Trophoblast cell (in vitro differentiated cells and primary cell): Measurements from ENCODE around the gene PEX10.

Experiments used
- DNase-seq, 2 donors: peaks; one replicate each; pipeline ENCODE4 v3.0.0-alpha.2; 2016
- H2AFZ ChIP-seq: 2 replicates; pipeline ENCODE4 v1.6.1; 2013; ENCODE audit warnings: low read length, moderate library complexity, mild to moderate bottlenecking; ENCODE audit not compliant: insufficient read depth, poor library complexity
- H2AK5ac ChIP-seq: 2 replicates; pipeline ENCODE4 v1.6.1; 2013; ENCODE audit warnings: mild to moderate bottlenecking, low read length
- H2BK120ac ChIP-seq: 2 replicates; pipeline ENCODE4 v1.6.1; 2013; ENCODE audit warnings: low read length, mild to moderate bottlenecking, moderate library complexity; ENCODE audit not compliant: insufficient read depth, poor library complexity
- H2BK12ac ChIP-seq: 2 replicates; pipeline ENCODE4 v1.6.1; 2013; ENCODE audit warnings: mild to moderate bottlenecking, low read length, moderate library complexity
- H2BK5ac ChIP-seq: 2 replicates; pipeline ENCODE4 v1.6.1; 2013; ENCODE audit warnings: low read length, low read depth, moderate library complexity, mild to moderate bottlenecking; ENCODE audit not compliant: poor library complexity
- H3K14ac ChIP-seq: 2 replicates; pipeline ENCODE4 v1.6.1; 2013; ENCODE audit warnings: mild to moderate bottlenecking, low read length
- H3K18ac ChIP-seq: 2 replicates; pipeline ENCODE4 v1.6.1; 2013; ENCODE audit warnings: mild to moderate bottlenecking, low read length
- H3K23ac ChIP-seq: 2 replicates; pipeline ENCODE4 v1.6.1; 2013; ENCODE audit warnings: low read length
- H3K27ac ChIP-seq: 2 replicates; pipeline ENCODE4 v1.5.1; 2013; ENCODE audit warnings: low read depth, mild to moderate bottlenecking, inconsistent platforms, low read length, moderate library complexity
- H3K27me3 ChIP-seq: 2 replicates; pipeline ENCODE4 v1.6.1; 2013; ENCODE audit warnings: inconsistent platforms, mild to moderate bottlenecking, low read length, moderate library complexity; ENCODE audit not compliant: insufficient read depth
- H3K36me3 ChIP-seq, 2 experiments: 1 replicate in 1 of 2; 2 replicates in 1 of 2; pipeline ENCODE4 v1.6.1; 2013; ENCODE audit warnings: low read length in 2 of 2, mild to moderate bottlenecking in 2 of 2, moderate library complexity in 1 of 2; ENCODE audit not compliant: insufficient read depth in 2 of 2, control insufficient read depth in 1 of 2
- H3K4ac ChIP-seq: 2 replicates; pipeline ENCODE4 v1.6.1; 2013; ENCODE audit warnings: low read depth, mild to moderate bottlenecking, low read length, moderate library complexity
- H3K4me1 ChIP-seq, 2 experiments: 1 replicate in 1 of 2; 2 replicates in 1 of 2; pipeline ENCODE4 v1.6.1; 2013; ENCODE audit warnings: low read length in 2 of 2, mild to moderate bottlenecking in 2 of 2, moderate library complexity in 1 of 2; ENCODE audit not compliant: insufficient read depth in 2 of 2, control insufficient read depth in 1 of 2
- H3K4me2 ChIP-seq: 2 replicates; pipeline ENCODE4 v1.6.1; 2013; ENCODE audit warnings: inconsistent platforms, mild to moderate bottlenecking, low read length, moderate library complexity
- H3K4me3 ChIP-seq: 2 replicates; pipeline ENCODE4 v1.5.1; 2013; ENCODE audit warnings: mild to moderate bottlenecking, low read depth, low read length, inconsistent platforms
- H3K79me1 ChIP-seq: one replicate; pipeline ENCODE4 v1.6.1; 2013; ENCODE audit warnings: low read length
- H3K79me2 ChIP-seq: 2 replicates; pipeline ENCODE4 v1.6.1; 2013; ENCODE audit warnings: low read length, mild to moderate bottlenecking; ENCODE audit not compliant: control insufficient read depth, insufficient read depth, poor library complexity
- H3K9ac ChIP-seq: 2 replicates; pipeline ENCODE4 v1.6.1; 2013; ENCODE audit warnings: mild to moderate bottlenecking, low read length
- H3K9me3 ChIP-seq: 2 replicates; pipeline ENCODE4 v1.6.1; 2013; ENCODE audit warnings: low read depth, mild to moderate bottlenecking, control low read depth, inconsistent platforms, low read length; ENCODE audit not compliant: insufficient read depth
- H4K12ac ChIP-seq: 2 replicates; pipeline ENCODE4 v1.6.1; 2013; ENCODE audit warnings: low read depth, mild to moderate bottlenecking, low read length, moderate library complexity
- H4K8ac ChIP-seq: 2 replicates; pipeline ENCODE4 v1.6.1; 2013; ENCODE audit warnings: low read depth, mild to moderate bottlenecking, low read length, moderate library complexity
- H4K91ac ChIP-seq: one replicate; pipeline ENCODE4 v1.6.1; 2013; ENCODE audit warnings: low read depth, mild to moderate bottlenecking, low read length, moderate library complexity
- WGBS: extraction: QIAGEN DNeasy Blood & Tissue Kit; methylation state at CpG from one replicate; pipeline ENCODE4 v1.1.7; 2013; ENCODE audit warnings: missing lambda C conversion rate; ENCODE audit not compliant: insufficient read length, insufficient coverage; ENCODE audit errors: extremely low coverage; 5-methylcytosine and 5-hydroxymethylcytosine counted together

Gene PEX10

DNA sequence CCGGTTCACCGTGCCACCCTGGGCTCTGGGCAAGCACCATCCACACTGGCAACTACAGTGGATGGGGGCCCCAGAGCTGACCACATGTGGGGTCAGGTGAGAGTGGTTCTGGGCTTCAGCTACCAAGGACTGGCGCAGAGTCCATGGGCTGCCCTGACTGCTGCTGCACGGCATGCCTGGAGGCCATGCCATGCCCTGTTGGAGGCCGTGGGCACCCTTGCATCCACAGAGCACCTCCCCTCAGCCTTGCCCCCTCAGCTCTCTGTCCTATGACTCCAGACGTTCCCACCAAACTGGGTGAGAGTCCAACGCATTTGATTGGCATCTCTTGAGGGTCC lies 36.5 kb downstream of the PEX10 start:
- no peak overlapping the region for H3K23ac ChIP-seq
- H2BK12ac ChIP-seq: no peak overlapping the region
- H3K79me1 ChIP-seq: no peaks in the 10 kb centered on the region
- no CpG with 5 or more reads among the region's 7 CpGs for WGBS
- H2BK120ac ChIP-seq: no peak overlapping the region
- H4K91ac ChIP-seq: no peak overlapping the region
- H3K9me3 ChIP-seq: no peaks in the 10 kb centered on the region
- no peaks in the 10 kb centered on the region for H3K36me3 ChIP-seq
- no peak overlapping the region for H2AK5ac ChIP-seq
- no peak for DNase-seq
- H2BK5ac ChIP-seq: no peak overlapping the region
- H3K4me3 ChIP-seq: no peak overlapping the region
- no peaks in the 10 kb centered on the region for H3K79me2 ChIP-seq
- no peak overlapping the region for H2AFZ ChIP-seq
- no peak overlapping the region for H3K4ac ChIP-seq
- H3K27ac ChIP-seq: no peak overlapping the region
- H3K4me1 ChIP-seq: peaks cover 7 to 8% of the 10 kb centered on the region in 2 experiments
- no peak overlapping the region for H3K18ac ChIP-seq
- H4K12ac ChIP-seq: no peak overlapping the region
- no peaks in the 10 kb centered on the region for H3K27me3 ChIP-seq
- no peak overlapping the region for H3K14ac ChIP-seq
- H3K4me2 ChIP-seq: no peak overlapping the region
- H4K8ac ChIP-seq: no peak overlapping the region
- H3K9ac ChIP-seq: no peak overlapping the region

DNA sequence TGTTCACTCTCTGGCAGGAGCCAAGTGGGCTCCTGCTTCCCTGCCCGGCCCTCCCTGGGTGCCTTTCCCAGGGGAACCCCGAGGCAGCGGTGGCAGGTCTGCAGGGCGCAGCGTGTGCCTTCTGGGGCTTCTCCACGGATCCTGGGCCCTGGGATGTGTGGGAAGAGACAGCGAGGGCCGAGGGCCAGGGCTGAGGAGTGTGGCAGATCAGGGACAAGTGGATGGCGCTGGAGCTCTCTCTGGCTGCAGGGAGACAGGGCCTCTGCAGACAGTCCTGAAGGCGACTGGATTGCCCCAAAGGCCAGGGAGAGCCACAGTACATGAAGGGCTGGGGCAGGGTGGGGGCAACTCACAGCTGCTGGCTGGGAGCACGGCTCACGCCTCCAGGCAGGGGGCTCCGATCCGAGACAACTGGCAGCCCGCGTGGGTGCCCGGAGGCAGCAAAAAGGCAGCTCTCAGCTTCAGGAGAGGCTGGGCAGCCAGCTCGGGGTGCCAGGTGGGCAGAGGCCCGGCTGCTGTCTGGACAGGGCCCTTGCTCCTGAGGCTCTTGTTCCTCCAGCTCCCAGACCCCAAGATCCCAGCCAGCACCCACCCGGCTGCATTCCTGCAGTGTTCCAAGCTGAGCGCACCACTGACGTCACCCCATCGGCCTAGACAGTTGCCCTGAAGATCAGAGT lies 37.0 kb downstream of the PEX10 start:
- Histone ChIP-seq H3K27me3 (no peaks in the 10 kb centered on the region), H3K18ac (no peak overlapping the region), H3K79me1 (no peaks in the 10 kb centered on the region), H3K14ac (no peak overlapping the region), H3K79me2 (no peaks in the 10 kb centered on the region), H3K4me3 (no peak overlapping the region), H4K91ac (no peak overlapping the region), H2BK120ac (no peak overlapping the region), H3K36me3 (no peaks in the 10 kb centered on the region), H4K8ac (no peak overlapping the region), H3K4me1 (peaks cover 7 to 8% of the 10 kb centered on the region in 2 experiments), H4K12ac (no peak overlapping the region), H3K9ac (no peak overlapping the region), H3K27ac (no peak overlapping the region), H2AFZ (no peak overlapping the region), H3K4me2 (no peak overlapping the region), H2BK5ac (no peak overlapping the region), H3K4ac (no peak overlapping the region), H2AK5ac (no peak overlapping the region), H3K9me3 (no peaks in the 10 kb centered on the region), H3K23ac (no peak overlapping the region), H2BK12ac (no peak overlapping the region)
- DNase-seq: peak in 1 of 2 donors; percentile 51
- no CpG with 5 or more reads among the region's 23 CpGs for WGBS

DNA sequence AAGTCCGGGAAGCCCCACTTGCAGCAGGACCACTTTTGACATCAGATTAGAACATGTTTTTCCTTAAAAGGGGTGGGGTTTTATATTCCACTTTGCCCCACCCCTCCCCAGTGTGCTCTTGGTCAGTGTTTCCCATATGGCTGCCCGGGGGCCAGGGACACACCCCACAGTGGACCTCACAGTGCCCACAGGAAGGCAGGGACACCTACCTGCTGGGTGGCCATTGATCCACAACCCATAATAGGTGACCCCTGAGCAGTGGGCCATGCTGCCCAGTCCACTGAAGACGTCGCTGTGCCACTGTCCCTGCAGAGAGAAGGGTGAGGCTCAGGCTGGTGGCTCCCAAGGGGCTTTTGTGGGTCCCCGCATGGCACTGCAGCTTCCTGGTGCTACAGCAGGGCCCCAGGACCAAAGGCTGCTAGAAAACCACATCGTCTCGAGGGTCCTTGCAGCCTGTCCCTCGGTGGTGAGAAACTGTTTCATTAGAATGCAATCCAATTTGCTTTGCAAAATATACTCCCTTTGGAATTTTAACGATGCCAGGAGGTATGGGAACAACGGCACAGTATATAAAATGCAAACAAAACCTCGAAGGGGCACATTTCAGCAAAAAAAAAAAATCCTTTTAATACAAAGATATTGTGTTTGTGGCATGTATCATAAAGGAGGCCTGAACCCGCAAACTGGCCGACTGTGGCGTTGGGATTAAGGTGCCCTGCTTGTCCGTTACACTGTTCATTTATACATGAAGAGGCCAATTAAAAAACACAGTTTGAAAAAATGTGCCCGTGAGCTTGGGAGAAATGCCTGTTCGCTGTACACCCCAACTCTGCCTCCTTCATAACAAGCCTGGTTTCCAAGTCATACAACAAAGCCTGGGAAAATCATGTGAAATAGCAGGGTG lies 37.9 kb downstream of the PEX10 start:
- Histone ChIP-seq H3K27me3 (no peaks in the 10 kb centered on the region), H3K27ac (no peak overlapping the region), H3K79me1 (no peaks in the 10 kb centered on the region), H3K79me2 (no peaks in the 10 kb centered on the region), H3K9me3 (no peaks in the 10 kb centered on the region), H4K8ac (no peak overlapping the region), H2BK5ac (no peak overlapping the region), H3K18ac (no peak overlapping the region), H3K36me3 (no peaks in the 10 kb centered on the region), H4K91ac (no peak overlapping the region), H3K4ac (no peak overlapping the region), H2AK5ac (no peak overlapping the region), H4K12ac (no peak overlapping the region), H3K4me1 (peaks cover 7 to 8% of the 10 kb centered on the region in 2 experiments), H3K9ac (no peak overlapping the region), H3K14ac (no peak overlapping the region), H3K4me3 (no peak overlapping the region), H3K23ac (no peak overlapping the region), H2BK12ac (no peak overlapping the region), H2BK120ac (no peak overlapping the region), H3K4me2 (no peak overlapping the region), H2AFZ (no peak overlapping the region)
- DNase-seq: peak in 1 of 2 donors; percentile 7
- WGBS: no CpG with 5 or more reads among the region's 17 CpGs

DNA sequence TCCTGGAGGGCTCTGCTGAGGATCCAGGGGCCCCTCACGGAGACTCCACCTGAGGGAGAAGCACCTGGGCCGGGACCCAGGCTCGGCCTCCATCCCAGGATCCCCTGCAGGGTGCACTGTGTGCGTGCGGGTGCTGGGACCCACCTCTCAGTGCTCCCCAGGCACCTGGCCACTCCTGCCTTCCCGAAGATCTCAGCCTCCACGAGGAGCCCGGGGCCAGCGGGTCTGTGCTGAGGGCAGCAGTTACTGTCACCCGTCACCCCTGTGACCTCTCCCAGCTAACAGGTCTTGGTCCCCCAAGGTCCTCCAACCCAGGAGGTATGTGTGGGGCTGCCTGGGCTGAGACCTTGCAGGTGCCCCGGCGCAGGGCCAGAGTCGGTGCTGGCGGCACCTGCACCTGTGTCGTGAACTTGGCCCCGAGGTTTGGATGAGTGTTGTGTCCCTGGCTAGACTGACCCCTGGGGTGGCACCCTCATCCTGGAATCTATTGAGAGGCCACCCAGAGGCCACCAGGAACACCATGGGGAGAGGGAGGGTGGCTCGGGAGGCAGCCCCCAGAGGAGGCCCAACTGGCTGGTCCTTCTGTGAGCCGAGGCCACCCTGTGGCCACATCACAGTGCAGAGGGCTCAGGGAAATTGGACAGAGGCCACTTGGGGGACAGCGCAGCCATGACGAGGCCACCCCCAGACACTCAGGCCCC lies 38.7 kb downstream of the PEX10 start:
- H3K4me1 ChIP-seq: peaks cover 7 to 8% of the 10 kb centered on the region in 2 experiments
- H2BK12ac ChIP-seq: no peak overlapping the region
- no peak overlapping the region for H3K23ac ChIP-seq
- H3K4me2 ChIP-seq: no peak overlapping the region
- H3K79me2 ChIP-seq: no peaks in the 10 kb centered on the region
- no peaks in the 10 kb centered on the region for H3K79me1 ChIP-seq
- H3K36me3 ChIP-seq: no peaks in the 10 kb centered on the region
- no peak overlapping the region for H3K4ac ChIP-seq
- no peak overlapping the region for H2BK5ac ChIP-seq
- no peaks in the 10 kb centered on the region for H3K9me3 ChIP-seq
- no peak overlapping the region for H2BK120ac ChIP-seq
- no peak overlapping the region for H3K4me3 ChIP-seq
- H2AFZ ChIP-seq: no peak overlapping the region
- no peak overlapping the region for H2AK5ac ChIP-seq
- H4K8ac ChIP-seq: no peak overlapping the region
- no peak overlapping the region for H3K14ac ChIP-seq
- DNase-seq: no peak
- no peak overlapping the region for H4K12ac ChIP-seq
- H3K27ac ChIP-seq: no peak overlapping the region
- H3K18ac ChIP-seq: no peak overlapping the region
- WGBS: no CpG with 5 or more reads among the region's 20 CpGs
- no peaks in the 10 kb centered on the region for H3K27me3 ChIP-seq
- no peak overlapping the region for H3K9ac ChIP-seq
- no peak overlapping the region for H4K91ac ChIP-seq
